ENCODE results near the gene KRTAP8-1. TPM values are rescaled to one million over a fixed set of nuclear protein-coding genes. Genes with fewer than 3 reads are reported as not detected.

The KRTAP8-1 gene
- polyA plus RNA-seq (2011; rRNA removed) (not detected in 2 replicates), polyA plus RNA-seq (2017; fragmentation: RNase III; extraction: RNeasy Plus Mini Kit Qiagen cat#74134 plus additional on column Dnase treatment) (not detected in 3 replicates), polyA minus RNA-seq (2011; rRNA and poly(A)+ RNA removed) (not detected in 2 replicates)
- polyA plus RNA-seq (2012; cell fraction: cytosol; rRNA removed), result not detected in 2 replicates
- not detected in 2 replicates for polyA plus RNA-seq (2012; cell fraction: nucleus; rRNA removed)

DNA sequence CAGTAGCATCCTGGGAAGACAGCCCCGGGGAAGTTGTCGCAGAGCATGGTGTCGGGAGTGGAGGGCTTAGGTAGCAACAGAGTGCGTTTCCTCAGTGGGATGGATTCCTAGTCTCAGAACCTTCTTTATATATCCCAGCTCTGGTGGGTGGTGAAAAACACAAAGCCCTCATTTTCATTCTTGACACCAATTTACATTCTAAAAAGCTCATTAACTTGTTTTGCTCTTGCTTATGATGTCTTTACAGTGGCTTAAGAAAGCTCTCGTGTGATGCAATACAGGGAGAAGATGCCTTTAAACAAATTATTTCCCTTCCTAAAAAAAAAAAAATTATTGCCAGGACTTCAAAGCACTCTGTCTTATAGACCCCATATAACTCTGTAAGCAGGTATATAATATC, at the start of gene KRTAP8-1:
Gene KRTAP8-1 (minus strand): TSS at position 101 of the 400 bp plus-strand sequence. CDS start 54 bp downstream, at position 47.
- Histone ChIP-seq H3K4me1 (no peaks in the 10 kb centered on the region), H3K4me2 (no peak within 1 kb of the TSS), H3K27ac (no peak within 1 kb of the TSS), H3K4me3 (no peak within 1 kb of the TSS), H3K9me3 (no peaks in the 10 kb centered on the region)
- no peak for FAIRE-seq
- DNase-seq (ENCODE audit: low read depth in 1 of 2, low spot score in 1 of 2), result no peak
- ChIA-PET CTCF (no interaction called here), POLR2A (no interaction called here)
- TF ChIP-seq CHD4 (IDR thresholded peaks at IDR 0.05; ENCODE audit: borderline replicate concordance) (no peak), KDM5A (IDR thresholded peaks at IDR 0.05) (no peak), HEYL (CRISPR knock-in tag; IDR thresholded peaks at IDR 0.05) (no peak), HOXA7 (CRISPR knock-in tag; IDR thresholded peaks at IDR 0.05) (no peak), TP53 (CRISPR knock-in tag; IDR thresholded peaks at IDR 0.05) (no peak), HMGXB4 (CRISPR knock-in tag; IDR thresholded peaks at IDR 0.05; ENCODE audit: borderline replicate concordance) (no peak), E2F6 (IDR thresholded peaks at IDR 0.05; ENCODE audit: borderline replicate concordance, low read depth) (no peak), EP300 (IDR thresholded peaks at IDR 0.05) (no peak), SMC3 (IDR thresholded peaks at IDR 0.05) (no peak), MAZ (IDR thresholded peaks at IDR 0.05; ENCODE audit: borderline replicate concordance, low read depth, low read length) (no peak), NPAS2 (CRISPR knock-in tag; IDR thresholded peaks at IDR 0.05; ENCODE audit: borderline replicate concordance) (no peak), POLR2AphosphoS2 (conservative IDR thresholded peaks at IDR 0.05; ENCODE audit: low read length) (no peak), NR3C1 (IDR thresholded peaks at IDR 0.05) (no peak), ZC3H11A (IDR thresholded peaks at IDR 0.05) (no peak), GATA3 (IDR thresholded peaks at IDR 0.05; ENCODE audit: borderline replicate concordance) (no peak), MAFK (IDR thresholded peaks at IDR 0.05; ENCODE audit: partially characterized antibody) (no peak), MAX (IDR thresholded peaks at IDR 0.05) (no peak), CBX8 (IDR thresholded peaks at IDR 0.05) (no peak)
- TF ChIP-seq, protein P1, sequence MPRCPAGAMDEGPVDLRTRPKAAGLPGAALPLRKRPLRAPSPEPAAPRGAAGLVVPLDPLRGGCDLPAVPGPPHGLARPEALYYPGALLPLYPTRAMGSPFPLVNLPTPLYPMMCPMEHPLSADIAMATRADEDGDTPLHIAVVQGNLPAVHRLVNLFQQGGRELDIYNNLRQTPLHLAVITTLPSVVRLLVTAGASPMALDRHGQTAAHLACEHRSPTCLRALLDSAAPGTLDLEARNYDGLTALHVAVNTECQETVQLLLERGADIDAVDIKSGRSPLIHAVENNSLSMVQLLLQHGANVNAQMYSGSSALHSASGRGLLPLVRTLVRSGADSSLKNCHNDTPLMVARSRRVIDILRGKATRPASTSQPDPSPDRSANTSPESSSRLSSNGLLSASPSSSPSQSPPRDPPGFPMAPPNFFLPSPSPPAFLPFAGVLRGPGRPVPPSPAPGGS (IDR thresholded peaks at IDR 0.05), result no peak
- whole genome bisulfite sequencing (ENCODE audit: missing lambda C conversion rate), result 6% methylated on average over 5 of the region's 5 CpGs
- no peak for ATAC-seq

GRCh38 chr21:30847627-30848500, 34.8 kb upstream of the KRTAP8-1 start:
- H3K4me1 ChIP-seq, result no peaks in the 10 kb centered on the region
- ATAC-seq, result no peak
- H3K4me2 ChIP-seq, result no peak overlapping the region
- DNase-seq (ENCODE audit: low read depth in 1 of 2, low spot score in 1 of 2), result no peak
- 3% methylated on average over 9 of the region's 9 CpGs for WGBS (ENCODE audit: missing lambda C conversion rate)
- ChIA-PET CTCF (no interaction called here), POLR2A (no interaction called here)
- no peaks in the 10 kb centered on the region for H3K9me3 ChIP-seq
- TF ChIP-seq ESRRA (IDR thresholded peaks at IDR 0.05; ENCODE audit: borderline replicate concordance, low read length) (no peak), POLR2A (IDR thresholded peaks at IDR 0.05; ENCODE audit: low read length) (no peak), RARB (CRISPR knock-in tag; IDR thresholded peaks at IDR 0.05) (no peak), NR3C1 (IDR thresholded peaks at IDR 0.05) (no peak), ZFP36 (IDR thresholded peaks at IDR 0.05; ENCODE audit: borderline replicate concordance, partially characterized antibody) (no peak), MAX (IDR thresholded peaks at IDR 0.05) (no peak), CTCF (IDR thresholded peaks at IDR 0.05) (no peak), HOXA7 (CRISPR knock-in tag; IDR thresholded peaks at IDR 0.05) (no peak), HOXB13 (CRISPR knock-in tag; IDR thresholded peaks at IDR 0.05; ENCODE audit: low read depth) (no peak), KDM5A (IDR thresholded peaks at IDR 0.05) (no peak)
- H3K27ac ChIP-seq, result no peak overlapping the region
- FAIRE-seq, result no peak
- H3K4me3 ChIP-seq, result no peak overlapping the region

Data from A549 (cell line).